Neural crest cell (in vitro differentiated cells): ENCODE results near the gene NFE2L1. TPM values are rescaled to one million over a fixed set of nuclear protein-coding genes. Genes with fewer than 3 reads are reported as not detected.

Experiments
- DNase-seq: peaks from one replicate; pipeline ENCODE4 v3.0.0; 2021; ENCODE audit warnings: low read depth, mixed read lengths, low spot score
- H3K27ac Mint-ChIP-seq: one replicate; pipeline ENCODE4 v1.8.0; 2021; ENCODE audit warnings: mild to moderate bottlenecking, mixed read lengths; ENCODE audit not compliant: unreplicated experiment
- H3K27me3 Mint-ChIP-seq: 2 replicates; pipeline ENCODE4 v1.8.0; 2021; ENCODE audit warnings: low read depth, mild to moderate bottlenecking, mixed read lengths
- H3K36me3 Mint-ChIP-seq: 2 replicates; pipeline ENCODE4 v1.8.0; 2021; ENCODE audit warnings: low read depth, mild to moderate bottlenecking, mixed read lengths
- H3K4me1 Mint-ChIP-seq: 2 replicates; pipeline ENCODE4 v1.8.0; 2021; ENCODE audit warnings: mixed read lengths
- H3K4me3 Mint-ChIP-seq: one replicate; pipeline ENCODE4 v1.8.0; 2021; ENCODE audit warnings: mild to moderate bottlenecking, mixed read lengths
- H3K9me3 Mint-ChIP-seq: 2 replicates; pipeline ENCODE4 v1.8.0; 2021; ENCODE audit warnings: mixed read lengths
- CTCF ChIP-seq: fragments of 200-600 bp; sonication (generic); conservative IDR thresholded peaks from 2 replicates; pipeline ENCODE4 v1.5.0; 2021; ENCODE audit warnings: antibody characterized with exemption, mild to moderate bottlenecking
- total RNA-seq: library from RNA; stranded (reverse); gene quantifications from 2 replicates; pipeline ENCODE4 v1.2.1, GENCODE V29; 2021

Gene NFE2L1
- total RNA-seq, 1 donor from 2014 or later: 121 TPM

DNA sequence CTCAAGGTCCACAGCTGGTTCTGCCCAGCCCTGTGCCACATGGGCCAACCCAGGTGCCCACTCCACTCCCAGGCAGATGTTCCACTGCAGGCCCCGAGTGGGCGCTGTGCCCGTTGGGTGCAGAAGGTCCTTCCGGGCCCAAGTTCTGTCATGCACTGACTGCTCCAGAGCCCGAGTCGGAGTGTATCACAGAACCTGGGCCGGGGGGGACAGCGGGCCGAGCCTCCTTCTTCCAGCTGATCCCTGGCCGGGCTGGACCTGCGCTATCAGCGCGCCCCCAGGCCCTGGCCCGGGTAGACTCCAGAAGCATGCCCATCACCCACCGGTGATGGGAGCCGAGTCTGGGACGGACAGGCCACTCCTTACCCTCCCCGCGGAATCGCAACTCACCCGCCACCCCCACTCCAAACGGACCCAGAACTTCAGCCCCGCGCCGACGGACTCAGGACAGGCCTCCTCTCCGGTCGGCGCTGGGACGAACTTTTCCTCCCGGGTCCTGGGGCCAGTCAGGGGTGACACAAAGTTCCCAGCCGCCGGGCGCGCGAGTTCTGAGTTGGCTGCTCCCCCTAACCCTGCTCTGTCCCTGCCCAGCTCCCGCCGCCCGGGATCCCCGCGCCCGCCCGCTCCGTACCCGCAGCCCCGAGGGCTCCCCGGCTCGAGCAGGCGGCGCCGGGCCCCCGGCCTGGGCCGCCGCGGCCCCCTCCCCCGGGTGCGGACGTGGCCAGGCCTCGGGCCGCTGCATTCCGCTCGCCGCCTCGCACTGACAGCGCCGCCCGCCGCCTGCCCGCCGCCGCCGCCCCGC lies 10.9 kb upstream of the NFE2L1 start, which contains the start of gene COPZ2:
COPZ2 (minus strand) TSS at position 762 of the 802 bp plus-strand sequence; CDS start at position 742, 20 bp downstream.
- Mint-ChIP-seq H3K4me3 (peak within 1 kb of the TSS; percentile 92), H3K4me1 (peaks cover 7% of the 10 kb centered on the region), H3K27ac (peak within 1 kb of the TSS; percentile 13), H3K9me3 (no peaks in the 10 kb centered on the region), H3K27me3 (peaks cover 38% of the 10 kb centered on the region), H3K36me3 (no peaks in the 10 kb centered on the region)
- peak; percentile 48 for TF ChIP-seq CTCF
- peak; percentile 14 for DNase-seq

DNA sequence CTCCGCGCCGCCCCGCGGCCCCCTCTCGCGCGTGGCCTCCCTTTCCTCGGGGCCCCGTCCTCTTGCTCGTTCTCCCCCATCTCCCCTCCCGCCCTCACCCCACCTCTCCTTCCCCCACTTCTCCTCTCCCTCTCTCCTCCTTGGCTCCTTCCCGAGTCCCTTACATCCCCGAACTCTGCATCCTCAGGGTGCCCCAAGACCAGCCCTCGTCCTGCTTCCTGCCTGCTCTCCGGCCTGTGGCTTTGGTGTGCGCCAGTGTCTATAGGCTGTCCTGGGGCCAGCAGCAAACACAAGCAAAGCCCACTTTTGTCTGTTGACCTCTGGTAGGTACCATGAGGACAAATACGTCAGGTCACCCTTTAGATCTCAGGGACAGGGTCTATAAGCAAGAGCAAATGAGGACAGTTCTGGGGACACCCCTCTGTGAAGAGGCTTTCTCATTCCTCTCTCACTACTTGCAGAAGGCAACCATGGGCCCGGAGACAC lies 10.3 kb upstream of the NFE2L1 start:
- Mint-ChIP-seq H3K36me3 (no peaks in the 10 kb centered on the region), H3K27ac (peak overlapping the region; percentile 13), H3K4me3 (peak overlapping the region; percentile 92), H3K27me3 (peaks cover 34% of the 10 kb centered on the region), H3K9me3 (no peaks in the 10 kb centered on the region), H3K4me1 (peaks cover 7% of the 10 kb centered on the region)
- TF ChIP-seq CTCF: no peak
- no peak for DNase-seq

- H3K4me1 Mint-ChIP-seq: peaks cover 10% of the 10 kb centered on the region
- H3K27ac Mint-ChIP-seq: no peak overlapping the region
- H3K9me3 Mint-ChIP-seq: no peaks in the 10 kb centered on the region
- peak overlapping the region; percentile 92 for H3K4me3 Mint-ChIP-seq
- H3K36me3 Mint-ChIP-seq: no peaks in the 10 kb centered on the region
- DNase-seq: no peak
- TF ChIP-seq CTCF: no peak
- H3K27me3 Mint-ChIP-seq: peaks cover 28% of the 10 kb centered on the region
Observed at GRCh38 chr17:48038687-48039086, 9.5 kb upstream of the NFE2L1 start.

DNA sequence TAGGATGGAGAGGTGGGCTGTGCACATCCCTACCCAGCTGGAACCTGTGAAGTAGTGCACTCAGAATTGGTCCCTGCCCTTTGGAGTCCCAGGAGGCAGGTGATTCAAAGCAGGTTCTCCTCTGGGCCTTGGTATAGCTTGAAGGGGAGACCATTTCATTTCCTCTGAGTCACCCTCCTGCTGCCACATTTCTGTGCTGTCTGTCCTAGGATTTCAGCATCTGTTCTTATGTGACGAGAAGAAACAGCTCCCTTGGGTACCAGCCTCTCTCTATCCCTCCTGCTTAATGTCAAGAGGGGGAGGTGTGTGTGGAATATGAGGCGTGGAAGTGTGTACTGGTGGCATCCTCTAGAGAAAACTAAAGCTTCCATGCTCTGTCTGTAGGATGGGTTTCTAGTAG lies 5.0 kb upstream of the NFE2L1 start:
- DNase-seq: no peak
- no peak overlapping the region for H3K27ac Mint-ChIP-seq
- TF ChIP-seq CTCF: no peak
- H3K4me1 Mint-ChIP-seq: peaks cover 27% of the 10 kb centered on the region
- H3K4me3 Mint-ChIP-seq: peak overlapping the region; percentile 66
- H3K36me3 Mint-ChIP-seq: no peaks in the 10 kb centered on the region
- peaks cover 13% of the 10 kb centered on the region for H3K27me3 Mint-ChIP-seq
- H3K9me3 Mint-ChIP-seq: no peaks in the 10 kb centered on the region

DNA sequence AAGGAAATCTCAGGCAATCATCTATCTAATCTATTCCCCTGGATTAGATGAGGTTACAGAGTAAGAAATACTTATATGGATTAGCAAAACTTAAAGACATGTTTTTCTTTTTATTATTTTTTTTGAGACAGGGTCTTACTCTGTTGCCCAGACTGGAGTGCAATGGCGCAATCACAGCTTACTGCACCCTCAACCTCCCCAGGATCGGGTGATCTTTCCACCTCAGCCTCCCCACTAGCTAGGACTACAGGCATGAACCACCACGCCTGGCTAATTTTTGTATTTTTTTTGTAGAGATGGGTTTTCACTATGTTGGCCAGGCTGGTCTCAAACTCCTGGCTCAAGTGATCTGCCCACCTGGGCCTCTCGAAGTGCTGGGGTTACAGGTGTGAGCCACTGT lies 3.3 kb upstream of the NFE2L1 start:
- H3K27me3 Mint-ChIP-seq: no peaks in the 10 kb centered on the region
- no peak for DNase-seq
- peak overlapping the region; percentile 90 for H3K4me3 Mint-ChIP-seq
- H3K36me3 Mint-ChIP-seq: no peaks in the 10 kb centered on the region
- peaks cover 38% of the 10 kb centered on the region for H3K4me1 Mint-ChIP-seq
- H3K9me3 Mint-ChIP-seq: no peaks in the 10 kb centered on the region
- no peak for TF ChIP-seq CTCF
- H3K27ac Mint-ChIP-seq: no peak overlapping the region
